GM12874 (cell line): Measurements from ENCODE around the gene PAXX.
A peak's percentile ranks its signal among the peaks of the same experiment; 100 is the strongest.

Source experiments
- CTCF ChIP-seq: IDR thresholded peaks from 2 replicates; pipeline ENCODE4 v1.5.1; 2011; ENCODE audit warnings: low read depth, mild to moderate bottlenecking, control low read depth, low read length, moderate library complexity; ENCODE audit not compliant: insufficient read depth

Gene PAXX

GRCh38 chr9:137032858-137033257 is 40.6 kb downstream of the PAXX start:
- no peak for TF ChIP-seq CTCF

GRCh38 chr9:137034039-137034708 is 42.0 kb downstream of the PAXX start:
- TF ChIP-seq CTCF: no peak

GRCh38 chr9:137034709-137035506 is 42.7 kb downstream of the PAXX start:
- TF ChIP-seq CTCF: peak; percentile 96

GRCh38 chr9:137035507-137035834 is 43.2 kb downstream of the PAXX start:
- no peak for TF ChIP-seq CTCF

GRCh38 chr9:137035937-137036336 is 43.7 kb downstream of the PAXX start:
- TF ChIP-seq CTCF: no peak

- no peak for TF ChIP-seq CTCF
Measured at GRCh38 chr9:137037035-137037434, 44.8 kb downstream of the PAXX start.

- no peak for TF ChIP-seq CTCF
Measured at GRCh38 chr9:137037483-137037882, 45.3 kb downstream of the PAXX start.
